Endothelial cell of umbilical vein (primary cell): ENCODE measurements around the gene RAB4A. TPM values are rescaled to one million over a fixed set of nuclear protein-coding genes. Genes with fewer than 3 reads are reported as not detected.
"Not testable (repeated sequence)": the region's sequence is repeated elsewhere in the genome, so short reads cannot be mapped to it uniquely, and the experiment has no call there.

Experiments
- BruUV-seq: library from RNA; stranded (reverse); fragments of 400-500 nt; replicated peaks from 2 replicates; lab custom pipeline; 2021; lab: Mats Ljungman, UMichigan
- CTCF ChIA-PET: fragments of 300-600, 350-600 bp; sonication (Branson Sonifier 250); formaldehyde crosslinking; loops from one replicate; lab custom pipeline; 2021; ENCODE audit warnings: antibody characterized with exemption, inconsistent platforms; lab: Charles Lee
- POLR2A ChIA-PET: fragments of 300-600, 350-600 bp; sonication (Branson Sonifier 250); formaldehyde crosslinking; loops from one replicate; lab custom pipeline; 2021; ENCODE audit warnings: antibody characterized with exemption, inconsistent platforms; lab: Charles Lee
- DNase-seq: peaks from one replicate; pipeline ENCODE4 v3.0.0-alpha.2; 2011; ENCODE audit warnings: low read depth, low spot score
- FAIRE-seq: peaks from 2 replicates; lab custom pipeline; 2011; peaks lifted over from hg19 to GRCh38; lab: Jason Lieb, UNC
- H2AFZ ChIP-seq: 2 replicates; pipeline ENCODE4 v1.6.0; 2012; ENCODE audit warnings: low read depth, low read length, control low read depth, inconsistent platforms
- H3K27ac ChIP-seq: 2 replicates; pipeline ENCODE4 v1.5.1; 2011; ENCODE audit warnings: low read depth, mild to moderate bottlenecking, control low read depth, low read length, moderate library complexity; ENCODE audit not compliant: insufficient read depth
- H3K27me3 ChIP-seq, 2 experiments: 2 replicates each; pipeline versions ENCODE4 v1.6.0 to v1.6.1; 2011; ENCODE audit warnings: low read length in 2 of 2, mixed read lengths in 1 of 2; ENCODE audit not compliant: control insufficient read depth in 2 of 2, insufficient read depth in 2 of 2
- H3K36me3 ChIP-seq, 2 experiments: 2 replicates in 1 of 2; 3 replicates in 1 of 2; pipeline ENCODE4 v1.5.1; 2011; ENCODE audit warnings: low read length in 2 of 2, mild to moderate bottlenecking in 1 of 2, moderate library complexity in 1 of 2; ENCODE audit not compliant: control insufficient read depth in 2 of 2, insufficient read depth in 2 of 2; ENCODE audit errors: extremely low read depth in 1 of 2
- H3K4me1 ChIP-seq: 3 replicates; pipeline ENCODE4 v1.5.1; 2011; ENCODE audit warnings: mild to moderate bottlenecking, low read length; ENCODE audit not compliant: control insufficient read depth, insufficient read depth; ENCODE audit errors: extremely low read depth
- H3K4me2 ChIP-seq: 2 replicates; pipeline ENCODE4 v1.6.1; 2011; ENCODE audit warnings: low read length, control low read depth, mixed read lengths; ENCODE audit not compliant: insufficient read depth
- H3K4me3 ChIP-seq, 3 experiments: fragments of 200-600 bp in 1 of 3; sonication (generic), shearing (Covaris generic) in 1 of 3; replicated peaks in 1 of 3; 2 replicates each; pipeline ENCODE4 v1.5.1; 2011 to 2016; ENCODE audit warnings: control low read depth in 3 of 3, low read length in 3 of 3, mild to moderate bottlenecking in 2 of 3, inconsistent platforms in 1 of 3, low read depth in 1 of 3, moderate library complexity in 1 of 3; ENCODE audit not compliant: insufficient read depth in 1 of 3
- H3K79me2 ChIP-seq: 2 replicates; pipeline ENCODE4 v1.6.0; 2012; ENCODE audit warnings: low read length, inconsistent platforms; ENCODE audit not compliant: control insufficient read depth, insufficient read depth
- H3K9ac ChIP-seq: replicated peaks from 2 replicates; pipeline ENCODE3; 2011; ENCODE audit warnings: low read length, control low read depth; ENCODE audit not compliant: insufficient read depth; ENCODE audit errors: extremely low read depth
- H3K9me1 ChIP-seq: replicated peaks from 3 replicates; pipeline ENCODE4 v1.6.0; 2011; ENCODE audit warnings: mild to moderate bottlenecking, low read length; ENCODE audit not compliant: control insufficient read depth, insufficient read depth; ENCODE audit errors: extremely low read depth
- H3K9me3 ChIP-seq: replicated peaks from 2 replicates; pipeline ENCODE4 v1.5.1; 2012; ENCODE audit warnings: low read length, inconsistent platforms; ENCODE audit not compliant: control insufficient read depth, insufficient read depth
- H4K20me1 ChIP-seq: replicated peaks from 2 replicates; pipeline ENCODE3; 2011; ENCODE audit warnings: mild to moderate bottlenecking, low read length; ENCODE audit not compliant: control insufficient read depth, insufficient read depth; ENCODE audit errors: extremely low read depth
- CTCF ChIP-seq, 2 donors: IDR thresholded peaks; 1 replicate in 1 of 2; 2 replicates in 1 of 2; pipeline ENCODE4 v1.5.1; 2011; ENCODE audit warnings: low read length in 2 of 2, mild to moderate bottlenecking in 2 of 2, moderate library complexity in 2 of 2, control low read depth in 1 of 2, inconsistent platforms in 1 of 2, low read depth in 1 of 2; ENCODE audit not compliant: insufficient read depth in 1 of 2; ENCODE audit errors: extremely low read depth in 1 of 2
- EZH2 ChIP-seq: IDR thresholded peaks from 2 replicates; pipeline ENCODE4 v1.6.1; 2012; ENCODE audit warnings: borderline replicate concordance, low read depth, mild to moderate bottlenecking, moderate library complexity, low read length, inconsistent platforms; ENCODE audit not compliant: severe bottlenecking
- FOS ChIP-seq: IDR thresholded peaks from 2 replicates; pipeline ENCODE4 v1.6.1; 2011; ENCODE audit warnings: mild to moderate bottlenecking, low read length, moderate library complexity, borderline replicate concordance; ENCODE audit not compliant: insufficient read depth
- GATA2 ChIP-seq: IDR thresholded peaks from 2 replicates; pipeline ENCODE4 v1.7.0; 2011; ENCODE audit warnings: low read depth, mild to moderate bottlenecking, moderate library complexity, mixed read lengths, low read length; ENCODE audit not compliant: insufficient read length, insufficient read depth
- JUN ChIP-seq: IDR thresholded peaks from 2 replicates; pipeline ENCODE4 v1.6.1; 2011; ENCODE audit warnings: borderline replicate concordance, low read depth; ENCODE audit not compliant: insufficient read length, insufficient read depth
- MAX ChIP-seq: IDR thresholded peaks from 2 replicates; pipeline ENCODE4 v1.6.1; 2011; ENCODE audit not compliant: insufficient read depth, insufficient read length
- MYC ChIP-seq: IDR thresholded peaks from one replicate; pipeline ENCODE4 v1.6.1; 2011; ENCODE audit warnings: mild to moderate bottlenecking, low read depth, low read length
- POLR2A ChIP-seq: IDR thresholded peaks from 2 replicates; pipeline ENCODE4 v1.6.1; 2012; ENCODE audit warnings: low read depth, mild to moderate bottlenecking, control low read depth, low read length
- POLR2AphosphoS5 ChIP-seq: IDR thresholded peaks from 2 replicates; pipeline ENCODE4 v1.6.1; 2012; ENCODE audit warnings: low read depth, mild to moderate bottlenecking, control low read depth, low read length, moderate library complexity; ENCODE audit not compliant: insufficient read depth
- dilution Hi-C: fragments of 300-500 bp; cut with MboI; formaldehyde crosslinking; loops from one replicate; pipeline ENCODE4 v1.15.0; 2019; ENCODE audit warnings: low sequenced_read_pairs; ENCODE audit not compliant: extremely low pct_ligation_motif_present
- intact Hi-C: fragments of 100-400 bp; cut with micrococcal nuclease; formaldehyde crosslinking; loops from one replicate; pipeline ENCODE4 v1.10.0; 2022
- polyA plus RNA-seq, 4 experiments: library from polyadenylated mRNA; depleted of rRNA in 3 of 4; stranded (reverse) in 3 of 4; unstranded in 1 of 4; fragments of >200 nt; gene quantifications; 2 replicates each; pipeline versions ENCODE4 v1.2.1 to v1.2.3, GENCODE V29; 2011 to 2012; ENCODE audit warnings: missing spikeins in 1 of 4
- total RNA-seq: library from RNA; stranded (reverse); gene quantifications from 2 replicates; pipeline ENCODE4 v1.2.3, GENCODE V29; 2021

Gene RAB4A
- total and polyA plus RNA-seq, 2 donors (not counting 3 experiments of a cell fraction or from before 2014, with no cell fraction given), result 14.8 to 52.9 TPM

DNA sequence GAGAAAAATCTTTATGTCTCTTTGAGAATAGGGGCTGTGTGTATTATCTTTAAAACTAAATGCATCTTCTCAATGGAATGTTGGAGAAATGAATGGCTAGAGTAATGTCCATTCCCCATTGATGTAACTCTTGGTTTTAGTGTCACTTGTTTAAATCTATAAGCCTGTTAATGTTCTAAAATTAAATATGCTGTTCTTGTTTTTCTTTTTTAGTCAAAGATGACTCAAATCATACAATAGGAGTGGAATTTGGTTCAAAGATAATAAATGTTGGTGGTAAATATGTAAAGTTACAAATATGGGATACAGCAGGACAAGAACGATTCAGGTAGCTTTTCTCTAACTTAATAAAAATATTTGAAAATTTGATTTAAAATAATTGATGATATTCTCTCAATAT lies 17.6 kb downstream of the RAB4A start:
- H3K27me3 ChIP-seq, result no peaks in the 10 kb centered on the region
- no TSS peak for BruUV-seq
- ChIA-PET CTCF (interaction anchor here (0.6 kb wide), 1 partner anchor 195 kb away, joined by 4 read pairs; no protein-coding TSS in a partner anchor), POLR2A (no interaction called here)
- H3K4me1 ChIP-seq, result no peaks in the 10 kb centered on the region
- TF ChIP-seq MAX (no peak), EZH2 (no peak), JUN (no peak), POLR2A (no peak), CTCF (IDR thresholded peaks at IDR 0.05; ENCODE audit: extremely low read depth in 1 of 2, insufficient read depth in 1 of 2, low read depth in 1 of 2, low read length in 2 of 2) (no peak), FOS (no peak), POLR2AphosphoS5 (no peak), MYC (no peak), GATA2 (no peak)
- no peaks in the 10 kb centered on the region for H3K9me1 ChIP-seq
- H3K4me3 ChIP-seq, result no peak overlapping the region
- no peak overlapping the region for H2AFZ ChIP-seq
- H4K20me1 ChIP-seq, result no peaks in the 10 kb centered on the region
- H3K9me3 ChIP-seq, result no peaks in the 10 kb centered on the region
- no peak overlapping the region for H3K4me2 ChIP-seq
- intact Hi-C loops (no loop called here), dilution Hi-C loops (no loop called here)
- no peak for DNase-seq
- H3K9ac ChIP-seq, result no peak overlapping the region
- no peak for FAIRE-seq
- H3K36me3 ChIP-seq, result no peaks in the 10 kb centered on the region
- H3K79me2 ChIP-seq, result peaks cover 25% of the 10 kb centered on the region
- H3K27ac ChIP-seq, result no peak overlapping the region

GRCh38 chr1:229291686-229292085 lies 20.8 kb downstream of the RAB4A start:
- H3K4me2 ChIP-seq, H3K4me1 ChIP-seq, POLR2A ChIA-PET, H3K27ac ChIP-seq, H2AFZ ChIP-seq, H3K9ac ChIP-seq, H4K20me1 ChIP-seq, H3K9me1 ChIP-seq, BruUV-seq, dilution Hi-C loops, H3K4me3 ChIP-seq, FAIRE-seq, intact Hi-C loops, H3K27me3 ChIP-seq, DNase-seq, H3K36me3 ChIP-seq, H3K9me3 ChIP-seq: not testable (repeated sequence)
- CTCF ChIA-PET, result interaction anchor here (0.9 kb wide), 1 partner anchor 33 kb away, joined by 3 read pairs; no protein-coding TSS in a partner anchor
- H3K79me2 ChIP-seq, result peaks cover 11% of the 10 kb centered on the region
